ENCODE data around the gene GPC5. TPM values are rescaled to one million over a fixed set of nuclear protein-coding genes. Genes with fewer than 3 reads are reported as not detected.
"Not testable (repeated sequence)": the region's sequence is repeated elsewhere in the genome, so short reads cannot be mapped to it uniquely, and the experiment has no call there.

Gene GPC5
- total RNA-seq, 1 donor from 2014 or later: 10.2 TPM

GRCh38 chr13:92864584-92865284 is 1466.3 kb downstream of the GPC5 start:
- no peaks in the 10 kb centered on the region for H3K9me3 Mint-ChIP-seq (ENCODE audit: unreplicated experiment)
- no peak overlapping the region for H3K4me3 Mint-ChIP-seq (ENCODE audit: unreplicated experiment)
- no peaks in the 10 kb centered on the region for H3K36me3 Mint-ChIP-seq (ENCODE audit: unreplicated experiment)
- TF ChIP-seq CTCF (IDR thresholded peaks at IDR 0.05; ENCODE audit: partially characterized antibody, unreplicated experiment): no peak
- H3K27me3 Mint-ChIP-seq (ENCODE audit: unreplicated experiment): no peaks in the 10 kb centered on the region
- no peaks in the 10 kb centered on the region for H3K4me1 Mint-ChIP-seq (ENCODE audit: low read depth, unreplicated experiment)
- no peak for DNase-seq
- H3K27ac Mint-ChIP-seq (ENCODE audit: unreplicated experiment): no peak overlapping the region

- no peak overlapping the region for H3K27ac Mint-ChIP-seq (ENCODE audit: unreplicated experiment)
- H3K9me3 Mint-ChIP-seq (ENCODE audit: unreplicated experiment): no peaks in the 10 kb centered on the region
- H3K4me1 Mint-ChIP-seq (ENCODE audit: low read depth, unreplicated experiment): no peaks in the 10 kb centered on the region
- DNase-seq: no peak
- H3K36me3 Mint-ChIP-seq (ENCODE audit: unreplicated experiment): no peaks in the 10 kb centered on the region
- TF ChIP-seq CTCF (IDR thresholded peaks at IDR 0.05; ENCODE audit: partially characterized antibody, unreplicated experiment): no peak
- no peak overlapping the region for H3K4me3 Mint-ChIP-seq (ENCODE audit: unreplicated experiment)
- no peaks in the 10 kb centered on the region for H3K27me3 Mint-ChIP-seq (ENCODE audit: unreplicated experiment)
Measured at GRCh38 chr13:92873029-92873428, 1474.6 kb downstream of the GPC5 start.

- H3K9me3 Mint-ChIP-seq (ENCODE audit: unreplicated experiment): peaks cover 1% of the 10 kb centered on the region
- peaks cover 3% of the 10 kb centered on the region for H3K27me3 Mint-ChIP-seq (ENCODE audit: unreplicated experiment)
- H3K27ac Mint-ChIP-seq (ENCODE audit: unreplicated experiment): no peak overlapping the region
- peaks cover 2% of the 10 kb centered on the region for H3K4me1 Mint-ChIP-seq (ENCODE audit: low read depth, unreplicated experiment)
- H3K36me3 Mint-ChIP-seq (ENCODE audit: unreplicated experiment): no peaks in the 10 kb centered on the region
- TF ChIP-seq CTCF (IDR thresholded peaks at IDR 0.05; ENCODE audit: partially characterized antibody, unreplicated experiment): no peak
- H3K4me3 Mint-ChIP-seq (ENCODE audit: unreplicated experiment): no peak overlapping the region
- no peak for DNase-seq
Measured at GRCh38 chr13:92886535-92887077, 1488.2 kb downstream of the GPC5 start.

- Mint-ChIP-seq H3K36me3 (ENCODE audit: unreplicated experiment) (peaks cover 8% of the 10 kb centered on the region), H3K4me3 (ENCODE audit: unreplicated experiment) (no peak overlapping the region), H3K27ac (ENCODE audit: unreplicated experiment) (no peak overlapping the region), H3K27me3 (ENCODE audit: unreplicated experiment) (peaks cover 3% of the 10 kb centered on the region), H3K4me1 (ENCODE audit: low read depth, unreplicated experiment) (peaks cover 2% of the 10 kb centered on the region), H3K9me3 (ENCODE audit: unreplicated experiment) (peaks cover 6% of the 10 kb centered on the region)
- DNase-seq: no peak
- TF ChIP-seq CTCF (IDR thresholded peaks at IDR 0.05; ENCODE audit: partially characterized antibody, unreplicated experiment): no peak
Measured at GRCh38 chr13:92894447-92894846, 1496.0 kb downstream of the GPC5 start.

- Mint-ChIP-seq H3K27ac (ENCODE audit: unreplicated experiment) (no peak overlapping the region), H3K4me1 (ENCODE audit: low read depth, unreplicated experiment) (no peaks in the 10 kb centered on the region), H3K27me3 (ENCODE audit: unreplicated experiment) (no peaks in the 10 kb centered on the region), H3K9me3 (ENCODE audit: unreplicated experiment) (peaks cover 5% of the 10 kb centered on the region), H3K36me3 (ENCODE audit: unreplicated experiment) (peaks cover 8% of the 10 kb centered on the region), H3K4me3 (ENCODE audit: unreplicated experiment) (no peak overlapping the region)
- DNase-seq: no peak
- TF ChIP-seq CTCF (IDR thresholded peaks at IDR 0.05; ENCODE audit: partially characterized antibody, unreplicated experiment): peak; percentile 40
Measured at GRCh38 chr13:92896842-92897241, 1498.4 kb downstream of the GPC5 start.

- not testable (repeated sequence) for H3K27me3 Mint-ChIP-seq (ENCODE audit: unreplicated experiment); H3K27ac Mint-ChIP-seq (ENCODE audit: unreplicated experiment); H3K9me3 Mint-ChIP-seq (ENCODE audit: unreplicated experiment); H3K4me1 Mint-ChIP-seq (ENCODE audit: low read depth, unreplicated experiment); DNase-seq; H3K4me3 Mint-ChIP-seq (ENCODE audit: unreplicated experiment); H3K36me3 Mint-ChIP-seq (ENCODE audit: unreplicated experiment)
Measured at GRCh38 chr13:92898946-92899345, 1500.5 kb downstream of the GPC5 start.

All from glutamatergic neuron (in vitro differentiated cells).